GM21528 (cell line): ENCODE data around the gene SWI5.
"Not testable (repeated sequence)": the region's sequence is repeated elsewhere in the genome, so short reads cannot be mapped to it uniquely, and the experiment has no call there.

Experiments
- ATAC-seq: cut with Tn5 transposase; IDR thresholded peaks from one replicate; pipeline ENCODE4 v1.9.1; 2021; ENCODE audit warnings: mild to moderate bottlenecking, moderate library complexity; ENCODE audit not compliant: unreplicated experiment, low FRiP score

The SWI5 gene

GRCh38 chr9:128276008-128276573, at the start of gene SWI5:
SWI5 (plus strand) TSS chr9:128276276.
- ATAC-seq, result peak; percentile 95

- ATAC-seq, result no peak
Observed at GRCh38 chr9:128226412-128226801, 49.7 kb upstream of the SWI5 start.

GRCh38 chr9:128230897-128231296, 45.2 kb upstream of the SWI5 start:
- ATAC-seq, result not testable (repeated sequence)

- ATAC-seq, result no peak
Observed at GRCh38 chr9:128231638-128232527, 44.2 kb upstream of the SWI5 start.

GRCh38 chr9:128232528-128233428, 43.3 kb upstream of the SWI5 start:
- no peak for ATAC-seq

GRCh38 chr9:128233817-128234406, 42.2 kb upstream of the SWI5 start:
- ATAC-seq, result no peak

- no peak for ATAC-seq
Observed at GRCh38 chr9:128242124-128242523, 34.0 kb upstream of the SWI5 start.

GRCh38 chr9:128242828-128243214, 33.3 kb upstream of the SWI5 start:
- no peak for ATAC-seq

GRCh38 chr9:128243215-128244018, 32.7 kb upstream of the SWI5 start:
- no peak for ATAC-seq

GRCh38 chr9:128244091-128244836, 31.8 kb upstream of the SWI5 start:
- no peak for ATAC-seq

- no peak for ATAC-seq
Observed at GRCh38 chr9:128244837-128245231, 31.2 kb upstream of the SWI5 start.

GRCh38 chr9:128245421-128246151, 30.5 kb upstream of the SWI5 start:
- ATAC-seq, result no peak

- no peak for ATAC-seq
Observed at GRCh38 chr9:128246471-128246870, 29.6 kb upstream of the SWI5 start.

GRCh38 chr9:128247226-128247803, 28.8 kb upstream of the SWI5 start:
- no peak for ATAC-seq

GRCh38 chr9:128249558-128249907, 26.5 kb upstream of the SWI5 start:
- ATAC-seq, result no peak

GRCh38 chr9:128249908-128250838, 25.9 kb upstream of the SWI5 start:
- ATAC-seq, result peak; percentile 80
